HCT116 (cell line): ENCODE data around the gene SLC28A2.
"Not testable (repeated sequence)": the region's sequence is repeated elsewhere in the genome, so short reads cannot be mapped to it uniquely, and the experiment has no call there.

Experiments
- CEBPB ChIP-seq: IDR thresholded peaks from 2 replicates; pipeline ENCODE4 v1.6.1; 2012; ENCODE audit warnings: low read depth
- EZH2 ChIP-seq: fragments of 200-600 bp; sonication (generic); IDR thresholded peaks from 2 replicates; pipeline ENCODE4 v1.6.1; 2017; ENCODE audit warnings: antibody characterized with exemption, mixed run types
- FOSL1 ChIP-seq: IDR thresholded peaks from 2 replicates; pipeline ENCODE4 v1.6.1; 2012; ENCODE audit warnings: low read depth
- POLR2A ChIP-seq: IDR thresholded peaks from 2 replicates; pipeline ENCODE4 v1.7.0; 2011; ENCODE audit warnings: borderline replicate concordance; ENCODE audit not compliant: insufficient read depth, insufficient read length; ENCODE audit errors: extremely low read depth
- POLR2AphosphoS5 ChIP-seq: IDR thresholded peaks from 2 replicates; pipeline ENCODE4 v1.6.1; 2011; ENCODE audit warnings: mild to moderate bottlenecking, low read depth, low read length, moderate library complexity
- SP1 ChIP-seq: IDR thresholded peaks from 2 replicates; pipeline ENCODE4 v1.6.1; 2012; ENCODE audit warnings: low read depth
- TCF7L2 ChIP-seq: IDR thresholded peaks from 2 replicates; pipeline ENCODE4 v1.7.0; 2011; ENCODE audit warnings: borderline replicate concordance, inconsistent platforms; ENCODE audit not compliant: insufficient read depth, insufficient read length; ENCODE audit errors: extremely low read depth
- ZFX ChIP-seq: fragments of 450-650 bp; IDR thresholded peaks from 2 replicates; pipeline ENCODE4 v1.6.1; 2017
- TF ChIP-seq, protein P1 (sequence below), 3 experiments: fragments of 200-600 bp in 1 of 3; sonication (generic) in 1 of 3; IDR thresholded peaks in 2 of 3; conservative IDR thresholded peaks in 1 of 3; 2 replicates each; pipeline ENCODE4 v1.5.1; 2012 to 2017; ENCODE audit warnings: low read depth in 2 of 3, low read length in 2 of 3, antibody characterized with exemption in 1 of 3, borderline replicate concordance in 1 of 3, control low read depth in 1 of 3, mild to moderate bottlenecking in 1 of 3, mixed read lengths in 1 of 3, mixed run types in 1 of 3, moderate library complexity in 1 of 3; ENCODE audit not compliant: insufficient read depth in 1 of 3
- TF ChIP-seq, protein P2 (sequence below): IDR thresholded peaks from 2 replicates; pipeline ENCODE4 v1.6.1; 2012

DNA sequence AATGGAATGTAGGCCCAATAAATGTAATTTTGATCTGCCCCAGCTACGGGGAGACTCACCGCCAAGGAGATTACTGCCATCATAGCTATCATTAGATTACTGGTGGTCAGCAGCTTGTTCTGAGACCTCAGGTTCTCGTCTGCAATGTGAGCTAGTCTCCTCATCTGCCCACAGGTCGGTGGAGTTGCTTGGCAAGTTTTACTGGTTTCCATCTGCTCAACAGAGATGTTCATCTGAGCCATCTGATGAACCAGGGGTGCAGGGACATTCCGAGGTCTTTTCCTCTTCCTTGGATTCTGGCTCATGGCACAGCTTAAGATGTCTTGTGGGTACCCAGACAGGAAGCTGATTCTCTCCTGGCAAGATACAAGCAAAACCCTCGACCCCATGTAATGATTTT is 15.2 kb upstream of the SLC28A2 start:
- TF ChIP-seq, protein P1, sequence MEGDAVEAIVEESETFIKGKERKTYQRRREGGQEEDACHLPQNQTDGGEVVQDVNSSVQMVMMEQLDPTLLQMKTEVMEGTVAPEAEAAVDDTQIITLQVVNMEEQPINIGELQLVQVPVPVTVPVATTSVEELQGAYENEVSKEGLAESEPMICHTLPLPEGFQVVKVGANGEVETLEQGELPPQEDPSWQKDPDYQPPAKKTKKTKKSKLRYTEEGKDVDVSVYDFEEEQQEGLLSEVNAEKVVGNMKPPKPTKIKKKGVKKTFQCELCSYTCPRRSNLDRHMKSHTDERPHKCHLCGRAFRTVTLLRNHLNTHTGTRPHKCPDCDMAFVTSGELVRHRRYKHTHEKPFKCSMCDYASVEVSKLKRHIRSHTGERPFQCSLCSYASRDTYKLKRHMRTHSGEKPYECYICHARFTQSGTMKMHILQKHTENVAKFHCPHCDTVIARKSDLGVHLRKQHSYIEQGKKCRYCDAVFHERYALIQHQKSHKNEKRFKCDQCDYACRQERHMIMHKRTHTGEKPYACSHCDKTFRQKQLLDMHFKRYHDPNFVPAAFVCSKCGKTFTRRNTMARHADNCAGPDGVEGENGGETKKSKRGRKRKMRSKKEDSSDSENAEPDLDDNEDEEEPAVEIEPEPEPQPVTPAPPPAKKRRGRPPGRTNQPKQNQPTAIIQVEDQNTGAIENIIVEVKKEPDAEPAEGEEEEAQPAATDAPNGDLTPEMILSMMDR (IDR thresholded peaks at IDR 0.05 in 2 of 3, conservative IDR thresholded peaks at IDR 0.05 in 1 of 3; ENCODE audit: borderline replicate concordance in 1 of 3, insufficient read depth in 1 of 3, low read depth in 2 of 3, low read length in 2 of 3): not testable (repeated sequence)
- TF ChIP-seq POLR2A, POLR2AphosphoS5, EZH2, FOSL1, ZFX, TCF7L2, CEBPB, SP1: not testable (repeated sequence)
- TF ChIP-seq, protein P2, sequence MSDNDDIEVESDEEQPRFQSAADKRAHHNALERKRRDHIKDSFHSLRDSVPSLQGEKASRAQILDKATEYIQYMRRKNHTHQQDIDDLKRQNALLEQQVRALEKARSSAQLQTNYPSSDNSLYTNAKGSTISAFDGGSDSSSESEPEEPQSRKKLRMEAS: not testable (repeated sequence)
